ENCODE data around the gene PHKA2. TPM values are rescaled to one million over a fixed set of nuclear protein-coding genes. Genes with fewer than 3 reads are reported as not detected.

Gene PHKA2
- polyA plus RNA-seq, 2 of the 4 experiments (the other 2 are of a cell fraction), result 16.1 to 21.2 TPM

DNA sequence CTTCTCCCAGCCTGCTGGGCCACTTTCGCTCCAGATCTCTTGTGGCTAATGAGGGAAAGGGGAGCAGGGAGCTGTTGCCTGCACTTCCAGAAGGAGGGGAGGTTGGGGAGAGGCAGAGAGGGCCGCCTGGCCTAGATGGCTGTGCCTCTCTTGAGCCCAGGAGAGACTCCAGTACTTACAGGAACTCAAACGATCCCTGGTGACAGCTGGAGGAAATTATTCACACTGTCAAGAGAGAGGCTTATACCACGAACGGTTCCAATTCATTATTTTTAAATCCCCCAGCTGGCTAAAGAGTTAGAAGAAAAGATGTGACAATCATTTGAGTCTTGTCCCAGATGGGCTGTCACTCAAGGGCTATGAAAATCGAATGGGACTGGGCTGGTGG, 96.1 kb downstream of the PHKA2 start:
- no peak for FAIRE-seq
- CTCF ChIA-PET, result interaction anchor here (1.3 to 2.3 kb wide), 2 partner anchors 49 to 212 kb away, joined by 3 to 12 read pairs; no protein-coding TSS in a partner anchor
- H3K4me3 ChIP-seq, result no peak overlapping the region

GRCh38 chrX:18887177-18887824, 96.6 kb downstream of the PHKA2 start:
- CTCF ChIA-PET, result interaction anchor here (0.8 to 2.8 kb wide), 14 partner anchors 11 to 514 kb away, joined by 3 to 18 read pairs (median 6); no protein-coding TSS in a partner anchor
- no peak for ATAC-seq
- peak overlapping the region; percentile 82 to 91 for H3K27ac ChIP-seq
- WGBS (ENCODE audit: missing lambda C conversion rate), result 95% methylated on average over 15 of the region's 25 CpGs
- no peak for TF ChIP-seq TP53 (CRISPR knock-in tag; IDR thresholded peaks at IDR 0.05)
- TF ChIP-seq, protein P1, sequence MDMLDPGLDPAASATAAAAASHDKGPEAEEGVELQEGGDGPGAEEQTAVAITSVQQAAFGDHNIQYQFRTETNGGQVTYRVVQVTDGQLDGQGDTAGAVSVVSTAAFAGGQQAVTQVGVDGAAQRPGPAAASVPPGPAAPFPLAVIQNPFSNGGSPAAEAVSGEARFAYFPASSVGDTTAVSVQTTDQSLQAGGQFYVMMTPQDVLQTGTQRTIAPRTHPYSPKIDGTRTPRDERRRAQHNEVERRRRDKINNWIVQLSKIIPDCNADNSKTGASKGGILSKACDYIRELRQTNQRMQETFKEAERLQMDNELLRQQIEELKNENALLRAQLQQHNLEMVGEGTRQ (IDR thresholded peaks at IDR 0.05), result no peak
- no peak for TF ChIP-seq RNF2 (IDR thresholded peaks at IDR 0.05; ENCODE audit: borderline replicate concordance, low read depth)
- TF ChIP-seq MYC (IDR thresholded peaks at IDR 0.05; ENCODE audit: borderline replicate concordance, low read length), result no peak
- no peak for TF ChIP-seq KDM5A (IDR thresholded peaks at IDR 0.05)
- TF ChIP-seq FOSL2 (IDR thresholded peaks at IDR 0.05), result no peak
- TF ChIP-seq FOSL2 (CRISPR knock-in tag; IDR thresholded peaks at IDR 0.05), result no peak
- POLR2A ChIA-PET, result interaction anchor here (1.0 kb wide), 1 partner anchor 477 kb away, joined by 5 read pairs; no protein-coding TSS in a partner anchor
- H3K4me1 ChIP-seq, result peaks cover 30% of the 10 kb centered on the region
- peak overlapping the region; percentile 84 for H3K4me2 ChIP-seq
- no peaks in the 10 kb centered on the region for H3K9me3 ChIP-seq
- no peak for FAIRE-seq
- DNase-seq (ENCODE audit: low read depth in 1 of 2, low spot score in 1 of 2), result no peak
- H3K4me3 ChIP-seq, result no peak overlapping the region; the same call in 2 of the 3 replicates

More for the DNA sequence above, 96.1 kb downstream of the PHKA2 start:
- TF ChIP-seq HOXB13 (CRISPR knock-in tag; IDR thresholded peaks at IDR 0.05; ENCODE audit: low read depth) (no peak), HMGXB4 (CRISPR knock-in tag; IDR thresholded peaks at IDR 0.05; ENCODE audit: borderline replicate concordance) (no peak), NPAS2 (CRISPR knock-in tag; IDR thresholded peaks at IDR 0.05; ENCODE audit: borderline replicate concordance) (no peak), ZSCAN20 (CRISPR knock-in tag; IDR thresholded peaks at IDR 0.05) (no peak), ZNF302 (CRISPR knock-in tag; IDR thresholded peaks at IDR 0.05) (no peak)
- no peak for ATAC-seq
- WGBS (ENCODE audit: missing lambda C conversion rate), result 72% methylated on average over 6 of the region's 6 CpGs
- DNase-seq (ENCODE audit: low read depth in 1 of 2, low spot score in 1 of 2), result no peak
- Histone ChIP-seq H3K4me1 (peaks cover 30% of the 10 kb centered on the region), H3K4me2 (no peak overlapping the region), H3K9me3 (no peaks in the 10 kb centered on the region), H3K27ac (peak overlapping the region in 1 of 2 experiments; percentile 91; a peak in 2 of 6 replicates)
- POLR2A ChIA-PET, result no interaction called here

GRCh38 chrX:18886344-18887161, 97.4 kb downstream of the PHKA2 start:
- ATAC-seq (peak; percentile 88), FAIRE-seq (no peak), DNase-seq (ENCODE audit: low read depth in 1 of 2, low spot score in 1 of 2) (peak; percentile 52 to 84)
- peaks cover 30% of the 10 kb centered on the region for H3K4me1 ChIP-seq
- 10% methylated on average over 20 of the region's 26 CpGs for whole genome bisulfite sequencing (ENCODE audit: missing lambda C conversion rate)
- peak overlapping the region; percentile 82 to 91 for H3K27ac ChIP-seq
- peak overlapping the region; percentile 35 for H3K4me3 ChIP-seq
- H3K4me2 ChIP-seq, result peak overlapping the region; percentile 84
- ChIA-PET POLR2A (interaction anchor here (0.6 to 1.0 kb wide), 3 partner anchors 184 to 476 kb away, joined by 3 to 7 read pairs (median 5); no protein-coding TSS in a partner anchor), CTCF (interaction anchor here (0.7 to 2.8 kb wide), 19 partner anchors 8 to 514 kb away, joined by 3 to 18 read pairs (median 5); no protein-coding TSS in a partner anchor)
- no peaks in the 10 kb centered on the region for H3K9me3 ChIP-seq
- TF ChIP-seq RCOR1 (IDR thresholded peaks at IDR 0.05; ENCODE audit: low read depth, low read length), result no peak
- peak; percentile 59; the same call in 2 of the 3 replicates for TF ChIP-seq CTCF (IDR thresholded peaks at IDR 0.05)
- TF ChIP-seq, protein P2, sequence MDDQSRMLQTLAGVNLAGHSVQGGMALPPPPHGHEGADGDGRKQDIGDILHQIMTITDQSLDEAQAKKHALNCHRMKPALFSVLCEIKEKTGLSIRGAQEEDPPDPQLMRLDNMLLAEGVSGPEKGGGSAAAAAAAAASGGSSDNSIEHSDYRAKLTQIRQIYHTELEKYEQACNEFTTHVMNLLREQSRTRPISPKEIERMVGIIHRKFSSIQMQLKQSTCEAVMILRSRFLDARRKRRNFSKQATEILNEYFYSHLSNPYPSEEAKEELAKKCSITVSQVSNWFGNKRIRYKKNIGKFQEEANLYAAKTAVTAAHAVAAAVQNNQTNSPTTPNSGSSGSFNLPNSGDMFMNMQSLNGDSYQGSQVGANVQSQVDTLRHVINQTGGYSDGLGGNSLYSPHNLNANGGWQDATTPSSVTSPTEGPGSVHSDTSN (IDR thresholded peaks at IDR 0.05), result no peak
- no peak for TF ChIP-seq SREBF2 (IDR thresholded peaks at IDR 0.05)
- no peak for TF ChIP-seq BCL3 (IDR thresholded peaks at IDR 0.05)
- no peak for TF ChIP-seq MAFK (IDR thresholded peaks at IDR 0.05; ENCODE audit: partially characterized antibody)
- no peak for TF ChIP-seq JUNB (IDR thresholded peaks at IDR 0.05)
- no peak for TF ChIP-seq HOXB5 (CRISPR knock-in tag; IDR thresholded peaks at IDR 0.05)
- TF ChIP-seq SMC3 (IDR thresholded peaks at IDR 0.05), result peak; percentile 65
- TF ChIP-seq EHF (CRISPR knock-in tag; IDR thresholded peaks at IDR 0.05), result no peak
- TF ChIP-seq ZNF302 (CRISPR knock-in tag; IDR thresholded peaks at IDR 0.05), result no peak
- no peak for TF ChIP-seq EP300 (IDR thresholded peaks at IDR 0.05)
- TF ChIP-seq HDAC2 (IDR thresholded peaks at IDR 0.05), result no peak
- no peak for TF ChIP-seq MYC (IDR thresholded peaks at IDR 0.05; ENCODE audit: borderline replicate concordance, low read length)
- no peak for TF ChIP-seq POLR2AphosphoS2 (conservative IDR thresholded peaks at IDR 0.05; ENCODE audit: low read length)

Measured in A549 (cell line).